HG03565 (cell line): Measurements from ENCODE around the gene HAAO.

Experiments
- ATAC-seq: cut with Tn5 transposase; IDR thresholded peaks from one replicate; pipeline ENCODE4 v1.9.1; 2021; ENCODE audit warnings: mild to moderate bottlenecking, moderate library complexity; ENCODE audit not compliant: unreplicated experiment

Gene HAAO

GRCh38 chr2:42815726-42816125 is 23.3 kb upstream of the HAAO start:
- no peak for ATAC-seq

GRCh38 chr2:42813763-42814162 is 21.4 kb upstream of the HAAO start:
- no peak for ATAC-seq

GRCh38 chr2:42812899-42813479 is 20.6 kb upstream of the HAAO start:
- ATAC-seq: no peak

- peak; percentile 3 for ATAC-seq
These were observed 18.8 kb upstream of the HAAO start for GRCh38 chr2:42810971-42811811.

GRCh38 chr2:42810121-42810970 is 18.0 kb upstream of the HAAO start:
- peak; percentile 64 for ATAC-seq

GRCh38 chr2:42809819-42810120 is 17.4 kb upstream of the HAAO start:
- no peak for ATAC-seq

- no peak for ATAC-seq
These were observed 16.9 kb upstream of the HAAO start for GRCh38 chr2:42809131-42809818.

- ATAC-seq: no peak
These were observed 15.9 kb upstream of the HAAO start for GRCh38 chr2:42808301-42808700.

GRCh38 chr2:42806786-42807185 is 14.4 kb upstream of the HAAO start:
- no peak for ATAC-seq

- no peak for ATAC-seq
These were observed 12.5 kb upstream of the HAAO start for GRCh38 chr2:42804891-42805290.

- ATAC-seq: no peak
These were observed 12.0 kb upstream of the HAAO start for GRCh38 chr2:42804338-42804737.

- no peak for ATAC-seq
These were observed 9.8 kb upstream of the HAAO start for GRCh38 chr2:42802150-42802549.

GRCh38 chr2:42801381-42801780 is 9.0 kb upstream of the HAAO start:
- ATAC-seq: no peak

GRCh38 chr2:42800981-42801380 is 8.6 kb upstream of the HAAO start:
- no peak for ATAC-seq

GRCh38 chr2:42800461-42800962 is 8.1 kb upstream of the HAAO start:
- ATAC-seq: no peak

GRCh38 chr2:42799881-42800280 is 7.5 kb upstream of the HAAO start:
- no peak for ATAC-seq

- ATAC-seq: no peak
These were observed 4.9 kb upstream of the HAAO start for GRCh38 chr2:42797281-42797680.

GRCh38 chr2:42796427-42797248 is 4.3 kb upstream of the HAAO start:
- peak; percentile 39 for ATAC-seq

- ATAC-seq: peak; percentile 48
These were observed 3.5 kb upstream of the HAAO start for GRCh38 chr2:42795841-42796301.

GRCh38 chr2:42795275-42795674 is 2.9 kb upstream of the HAAO start:
- no peak for ATAC-seq
